ENCODE data around the gene ATP6V0B. TPM values are rescaled to one million over a fixed set of nuclear protein-coding genes. Genes with fewer than 3 reads are reported as not detected.

Gene ATP6V0B
- total and polyA plus RNA-seq, 2 donors (not counting 3 experiments of a cell fraction or from before 2014, with no cell fraction given) = 110 to 325 TPM

- H2AFZ ChIP-seq (ENCODE audit: low read depth, low read length) = no peak overlapping the region
- BruUV-seq (replicated peaks) = no TSS peak
- no peaks in the 10 kb centered on the region for H3K79me2 ChIP-seq (ENCODE audit: control insufficient read depth, insufficient read depth, low read length)
- dilution Hi-C loops (cut with MboI; ENCODE audit: extremely low pct_ligation_motif_present, low sequenced_read_pairs) = no loop called here
- ChIA-PET POLR2A (no interaction called here), CTCF (interaction anchor here (1.0 to 1.7 kb wide), 3 partner anchors 17 to 194 kb away, joined by 3 to 8 read pairs (median 3); partner anchors contain the start of gene ATP6V0B)
- peaks cover 5 to 31% of the 10 kb centered on the region in 2 experiments for H3K36me3 ChIP-seq (ENCODE audit: control insufficient read depth in 2 of 2, extremely low read depth in 1 of 2, insufficient read depth in 2 of 2, low read length in 2 of 2)
- H3K9me3 ChIP-seq (replicated peaks; ENCODE audit: control insufficient read depth, insufficient read depth, low read length) = no peaks in the 10 kb centered on the region
- intact Hi-C loops (cut with micrococcal nuclease) = no loop called here
- H3K9me1 ChIP-seq (replicated peaks; ENCODE audit: control insufficient read depth, extremely low read depth, insufficient read depth, low read length) = no peaks in the 10 kb centered on the region
- no peaks in the 10 kb centered on the region for H3K4me1 ChIP-seq (ENCODE audit: control insufficient read depth, extremely low read depth, insufficient read depth, low read length)
- no peaks in the 10 kb centered on the region for H4K20me1 ChIP-seq (replicated peaks; ENCODE audit: control insufficient read depth, extremely low read depth, insufficient read depth, low read length)
- H3K27me3 ChIP-seq (ENCODE audit: control insufficient read depth in 2 of 2, insufficient read depth in 2 of 2, low read length in 2 of 2) = no peaks in the 10 kb centered on the region
- no peak overlapping the region for H3K9ac ChIP-seq (replicated peaks; ENCODE audit: extremely low read depth, insufficient read depth, low read length)
- FAIRE-seq (no peak), DNase-seq (ENCODE audit: low read depth, low spot score) (no peak)
- no peak overlapping the region for H3K27ac ChIP-seq (ENCODE audit: insufficient read depth, low read depth, low read length)
- no peak for TF ChIP-seq POLR2AphosphoS5 (IDR thresholded peaks at IDR 0.05; ENCODE audit: insufficient read depth, low read depth, low read length)
- no peak for TF ChIP-seq GATA2 (IDR thresholded peaks at IDR 0.05; ENCODE audit: insufficient read depth, insufficient read length, low read depth, low read length)
- no peak for TF ChIP-seq MYC (IDR thresholded peaks at IDR 0.05; ENCODE audit: low read depth, low read length)
- no peak for TF ChIP-seq EZH2 (IDR thresholded peaks at IDR 0.05; ENCODE audit: borderline replicate concordance, low read depth, low read length, severe bottlenecking)
- TF ChIP-seq POLR2A (IDR thresholded peaks at IDR 0.05; ENCODE audit: low read depth, low read length) = no peak
- TF ChIP-seq CTCF (IDR thresholded peaks at IDR 0.05; ENCODE audit: extremely low read depth in 1 of 2, insufficient read depth in 1 of 2, low read depth in 1 of 2, low read length in 2 of 2) = no peak
- TF ChIP-seq JUN (IDR thresholded peaks at IDR 0.05; ENCODE audit: borderline replicate concordance, insufficient read depth, insufficient read length, low read depth) = no peak
- TF ChIP-seq MAX (IDR thresholded peaks at IDR 0.05; ENCODE audit: insufficient read depth, insufficient read length) = no peak
- TF ChIP-seq FOS (IDR thresholded peaks at IDR 0.05; ENCODE audit: borderline replicate concordance, insufficient read depth, low read length) = no peak
- H3K4me2 ChIP-seq (ENCODE audit: insufficient read depth, low read length) = no peak overlapping the region
- no peak overlapping the region for H3K4me3 ChIP-seq (replicated peaks in 1 of 3; ENCODE audit: insufficient read depth in 1 of 3, low read depth in 1 of 3, low read length in 3 of 3)
Measured at GRCh38 chr1:43957407-43958040, 17.2 kb upstream of the ATP6V0B start.
